Measurements from ENCODE around the gene BCR.

DNA sequence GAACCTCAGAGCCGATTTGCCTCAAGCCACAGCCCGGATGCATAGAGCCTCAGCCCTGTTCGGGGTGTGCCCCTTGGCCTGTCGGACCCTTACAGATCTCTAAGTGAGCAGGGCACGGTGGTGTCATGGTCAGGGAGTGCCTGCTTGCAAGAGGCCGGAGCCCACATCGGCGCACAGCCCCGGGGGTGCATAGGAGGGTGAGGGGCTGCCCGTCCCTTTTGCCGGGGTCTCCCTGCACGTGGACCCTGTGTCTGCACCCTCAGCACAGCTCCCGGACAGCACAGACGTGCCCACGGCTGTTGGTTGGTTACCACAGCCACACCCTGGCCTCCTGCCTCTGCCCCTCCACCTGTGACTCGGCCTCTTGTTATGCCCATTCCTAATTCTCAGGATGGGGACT, 28.5 kb upstream of the BCR start:
- no peak for TF ChIP-seq POLR2A (IDR thresholded peaks at IDR 0.05)
- TF ChIP-seq, protein P1, sequence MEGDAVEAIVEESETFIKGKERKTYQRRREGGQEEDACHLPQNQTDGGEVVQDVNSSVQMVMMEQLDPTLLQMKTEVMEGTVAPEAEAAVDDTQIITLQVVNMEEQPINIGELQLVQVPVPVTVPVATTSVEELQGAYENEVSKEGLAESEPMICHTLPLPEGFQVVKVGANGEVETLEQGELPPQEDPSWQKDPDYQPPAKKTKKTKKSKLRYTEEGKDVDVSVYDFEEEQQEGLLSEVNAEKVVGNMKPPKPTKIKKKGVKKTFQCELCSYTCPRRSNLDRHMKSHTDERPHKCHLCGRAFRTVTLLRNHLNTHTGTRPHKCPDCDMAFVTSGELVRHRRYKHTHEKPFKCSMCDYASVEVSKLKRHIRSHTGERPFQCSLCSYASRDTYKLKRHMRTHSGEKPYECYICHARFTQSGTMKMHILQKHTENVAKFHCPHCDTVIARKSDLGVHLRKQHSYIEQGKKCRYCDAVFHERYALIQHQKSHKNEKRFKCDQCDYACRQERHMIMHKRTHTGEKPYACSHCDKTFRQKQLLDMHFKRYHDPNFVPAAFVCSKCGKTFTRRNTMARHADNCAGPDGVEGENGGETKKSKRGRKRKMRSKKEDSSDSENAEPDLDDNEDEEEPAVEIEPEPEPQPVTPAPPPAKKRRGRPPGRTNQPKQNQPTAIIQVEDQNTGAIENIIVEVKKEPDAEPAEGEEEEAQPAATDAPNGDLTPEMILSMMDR (IDR thresholded peaks at IDR 0.05): no peak
- no peak for TF ChIP-seq EP300 (IDR thresholded peaks at IDR 0.05)
- no peak for TF ChIP-seq POLR2AphosphoS5 (IDR thresholded peaks at IDR 0.05)

All from upper lobe of left lung (tissue), 4 donors.